HEK293 (cell line): ENCODE data around the gene ADAMTS13.
"Not testable (repeated sequence)": the region's sequence is repeated elsewhere in the genome, so short reads cannot be mapped to it uniquely, and the experiment has no call there.

ENCODE experiments used
- CTCF ChIA-PET: fragments of 350-600 bp; formaldehyde crosslinking; extraction: SDS; loops from one replicate; lab custom pipeline; 2021; ENCODE audit warnings: antibody characterized with exemption; lab: Yijun Ruan, JAX
- POLR2A ChIA-PET: fragments of 300-600 bp; formaldehyde crosslinking; extraction: SDS; loops from one replicate; lab custom pipeline; 2020; ENCODE audit warnings: antibody characterized with exemption, inconsistent platforms; lab: Yijun Ruan, JAX
- H3K27ac ChIP-seq: fragments of 200-500 bp; sonication (Bioruptor generic); 2 replicates; pipeline ENCODE4 v1.5.1; 2014; ENCODE audit warnings: low read depth, low read length, control low read depth, inconsistent platforms; ENCODE audit errors: extremely low read depth
- H3K36me3 ChIP-seq, 2 experiments: fragments of 200-500 bp in 1 of 2; sonication (Bioruptor generic) in 1 of 2; 1 replicate in 1 of 2; 2 replicates in 1 of 2; pipeline ENCODE4 v1.5.1; 2014 to 2017; ENCODE audit warnings: inconsistent platforms in 2 of 2, low read length in 2 of 2; ENCODE audit not compliant: control insufficient read depth in 2 of 2, insufficient read depth in 1 of 2
- H3K4me1 ChIP-seq: fragments of 200-500 bp; sonication (Bioruptor generic); 2 replicates; pipeline ENCODE4 v1.5.1; 2014; ENCODE audit warnings: mild to moderate bottlenecking, low read length, inconsistent platforms; ENCODE audit not compliant: control insufficient read depth, insufficient read depth
- H3K4me3 ChIP-seq: 2 replicates; pipeline ENCODE4 v1.5.1; 2011; ENCODE audit warnings: low read depth, mild to moderate bottlenecking, control low read depth, low read length, moderate library complexity
- H3K9me3 ChIP-seq: fragments of 200-500 bp; sonication (Bioruptor generic); 2 replicates; pipeline ENCODE4 v1.5.1; 2014; ENCODE audit warnings: low read depth, low read length, inconsistent platforms; ENCODE audit not compliant: control insufficient read depth, insufficient read depth
- EGR2 ChIP-seq: fragments of 450-650 bp; formaldehyde crosslinking; IDR thresholded peaks from 2 replicates; pipeline ENCODE4 v1.5.1; 2016; ENCODE audit warnings: low read depth, missing biosample characterization, missing genetic modification characterization
- GLI4 ChIP-seq: fragments of 450-650 bp; formaldehyde crosslinking; IDR thresholded peaks from 2 replicates; pipeline ENCODE4 v1.5.1; 2016; ENCODE audit warnings: missing biosample characterization, missing genetic modification characterization
- GLIS2 ChIP-seq: fragments of 450-650 bp; formaldehyde crosslinking; IDR thresholded peaks from 2 replicates; pipeline ENCODE4 v1.5.1; 2016; ENCODE audit warnings: missing biosample characterization, missing genetic modification characterization
- KLF9 ChIP-seq: fragments of 450-650 bp; formaldehyde crosslinking; IDR thresholded peaks from 2 replicates; pipeline ENCODE4 v1.5.1; 2016; ENCODE audit warnings: missing biosample characterization, missing genetic modification characterization, low read depth
- SP2 ChIP-seq: fragments of 450-650 bp; formaldehyde crosslinking; IDR thresholded peaks from 2 replicates; pipeline ENCODE4 v1.5.1; 2016; ENCODE audit warnings: missing biosample characterization, missing genetic modification characterization
- ZBTB17 ChIP-seq: fragments of 450-650 bp; formaldehyde crosslinking; IDR thresholded peaks from 2 replicates; pipeline ENCODE4 v1.5.1; 2016; ENCODE audit warnings: missing biosample characterization, missing genetic modification characterization
- ZFHX2 ChIP-seq: fragments of 450-650 bp; formaldehyde crosslinking; conservative IDR thresholded peaks from 2 replicates; pipeline ENCODE4 v1.5.1; 2016; ENCODE audit warnings: missing biosample characterization, missing genetic modification characterization
- ZIC2 ChIP-seq: fragments of 450-650 bp; formaldehyde crosslinking; IDR thresholded peaks from 2 replicates; pipeline ENCODE4 v1.5.1; 2016; ENCODE audit warnings: missing biosample characterization, missing genetic modification characterization
- ZNF121 ChIP-seq: fragments of 450-650 bp; formaldehyde crosslinking; IDR thresholded peaks from 2 replicates; pipeline ENCODE4 v1.5.1; 2016; ENCODE audit warnings: missing biosample characterization, missing genetic modification characterization
- ZNF2 ChIP-seq: fragments of 450-650 bp; formaldehyde crosslinking; IDR thresholded peaks from 2 replicates; pipeline ENCODE4 v1.5.1; 2016; ENCODE audit warnings: missing biosample characterization, missing genetic modification characterization
- ZNF366 ChIP-seq: fragments of 450-650 bp; formaldehyde crosslinking; conservative IDR thresholded peaks from 2 replicates; pipeline ENCODE4 v1.5.1; 2016; ENCODE audit warnings: missing biosample characterization, missing genetic modification characterization
- ZNF416 ChIP-seq: fragments of 450-650 bp; formaldehyde crosslinking; IDR thresholded peaks from 2 replicates; pipeline ENCODE4 v1.5.1; 2016; ENCODE audit warnings: missing biosample characterization, missing genetic modification characterization
- ZNF510 ChIP-seq: fragments of 450-650 bp; formaldehyde crosslinking; IDR thresholded peaks from 2 replicates; pipeline ENCODE4 v1.5.1; 2018; ENCODE audit warnings: mild to moderate bottlenecking, missing genetic modification characterization, missing biosample characterization; ENCODE audit not compliant: insufficient replicate concordance
- ZNF670 ChIP-seq: fragments of 450-650 bp; formaldehyde crosslinking; IDR thresholded peaks from 2 replicates; pipeline ENCODE4 v1.5.1; 2016; ENCODE audit warnings: missing biosample characterization, missing genetic modification characterization, low read depth
- ZNF677 ChIP-seq: fragments of 450-650 bp; IDR thresholded peaks from 2 replicates; pipeline ENCODE4 v1.5.0; 2018; ENCODE audit warnings: missing biosample characterization, mild to moderate bottlenecking, missing genetic modification characterization, moderate library complexity
- TF ChIP-seq, protein P1 (sequence below): fragments of 450-650 bp; formaldehyde crosslinking; IDR thresholded peaks from 2 replicates; pipeline ENCODE4 v1.5.1; 2016; ENCODE audit warnings: missing biosample characterization, missing genetic modification characterization
- TF ChIP-seq, protein P2 (sequence below): fragments of 450-650 bp; formaldehyde crosslinking; IDR thresholded peaks from 2 replicates; pipeline ENCODE4 v1.5.1; 2016; ENCODE audit warnings: missing biosample characterization, missing genetic modification characterization
- TF ChIP-seq, protein P3 (sequence below): fragments of 450-650 bp; IDR thresholded peaks from 2 replicates; pipeline ENCODE4 v1.5.1; 2018; ENCODE audit warnings: missing biosample characterization, missing genetic modification characterization
- TF ChIP-seq, protein P4 (sequence below): fragments of 450-650 bp; formaldehyde crosslinking; IDR thresholded peaks from 2 replicates; pipeline ENCODE4 v1.5.1; 2016; ENCODE audit warnings: missing biosample characterization, missing genetic modification characterization

Gene ADAMTS13

DNA sequence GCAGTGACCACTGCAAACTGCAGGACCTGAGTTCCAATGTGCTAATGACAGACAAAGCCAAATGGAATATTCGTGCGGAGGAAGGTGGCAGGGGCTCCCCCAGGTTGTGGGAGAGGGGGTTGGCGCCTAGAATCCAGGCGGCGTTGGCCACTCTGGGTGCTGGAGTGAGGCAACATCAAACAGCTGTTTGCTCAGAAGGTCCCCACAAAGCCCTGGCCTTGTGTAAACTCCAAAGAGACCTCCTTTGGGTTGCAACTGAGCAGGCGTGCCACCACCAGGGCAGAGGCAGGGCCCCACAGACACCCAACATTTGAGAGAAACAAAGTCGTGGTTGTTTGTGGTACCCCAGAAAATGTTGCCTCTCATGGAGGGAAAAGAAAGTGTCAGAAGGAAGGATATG lies 31.5 kb upstream of the ADAMTS13 start:
- no peaks in the 10 kb centered on the region for H3K36me3 ChIP-seq
- H3K9me3 ChIP-seq: no peaks in the 10 kb centered on the region
- H3K27ac ChIP-seq: no peak overlapping the region
- no peaks in the 10 kb centered on the region for H3K4me1 ChIP-seq
- POLR2A ChIA-PET: interaction anchor here (0.7 kb wide), 1 partner anchor 12 kb away, joined by 6 read pairs; no protein-coding TSS in a partner anchor
- H3K4me3 ChIP-seq: no peak overlapping the region
- CTCF ChIA-PET: interaction anchor here (0.6 to 1.6 kb wide), 3 partner anchors 11 to 210 kb away, joined by 3 to 7 read pairs (median 4); no protein-coding TSS in a partner anchor
- no peak for TF ChIP-seq GLIS2 (tag by site-specific recombination)
- TF ChIP-seq ZNF121 (tag by site-specific recombination): no peak
- no peak for TF ChIP-seq ZNF2 (tag by site-specific recombination)
- TF ChIP-seq, protein P1, sequence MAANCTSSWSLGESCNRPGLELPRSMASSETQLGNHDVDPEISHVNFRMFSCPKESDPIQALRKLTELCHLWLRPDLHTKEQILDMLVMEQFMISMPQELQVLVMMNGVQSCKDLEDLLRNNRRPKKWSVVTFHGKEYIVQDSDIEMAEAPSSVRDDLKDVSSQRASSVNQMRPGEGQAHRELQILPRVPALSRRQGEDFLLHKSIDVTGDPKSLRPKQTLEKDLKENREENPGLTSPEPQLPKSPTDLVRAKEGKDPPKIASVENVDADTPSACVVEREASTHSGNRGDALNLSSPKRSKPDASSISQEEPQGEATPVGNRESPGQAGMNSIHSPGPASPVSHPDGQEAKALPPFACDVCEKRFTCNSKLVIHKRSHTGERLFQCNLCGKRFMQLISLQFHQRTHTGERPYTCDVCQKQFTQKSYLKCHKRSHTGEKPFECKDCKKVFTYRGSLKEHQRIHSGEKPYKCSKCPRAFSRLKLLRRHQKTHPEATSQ: no peak
- TF ChIP-seq ZNF670 (tag by site-specific recombination): no peak
- no peak for TF ChIP-seq GLI4 (tag by site-specific recombination)
- no peak for TF ChIP-seq ZNF510 (tag by site-specific recombination)
- TF ChIP-seq, protein P2, sequence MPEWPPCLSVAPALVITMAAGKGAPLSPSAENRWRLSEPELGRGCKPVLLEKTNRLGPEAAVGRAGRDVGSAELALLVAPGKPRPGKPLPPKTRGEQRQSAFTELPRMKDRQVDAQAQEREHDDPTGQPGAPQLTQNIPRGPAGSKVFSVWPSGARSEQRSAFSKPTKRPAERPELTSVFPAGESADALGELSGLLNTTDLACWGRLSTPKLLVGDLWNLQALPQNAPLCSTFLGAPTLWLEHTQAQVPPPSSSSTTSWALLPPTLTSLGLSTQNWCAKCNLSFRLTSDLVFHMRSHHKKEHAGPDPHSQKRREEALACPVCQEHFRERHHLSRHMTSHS: no peak
- TF ChIP-seq, protein P3, sequence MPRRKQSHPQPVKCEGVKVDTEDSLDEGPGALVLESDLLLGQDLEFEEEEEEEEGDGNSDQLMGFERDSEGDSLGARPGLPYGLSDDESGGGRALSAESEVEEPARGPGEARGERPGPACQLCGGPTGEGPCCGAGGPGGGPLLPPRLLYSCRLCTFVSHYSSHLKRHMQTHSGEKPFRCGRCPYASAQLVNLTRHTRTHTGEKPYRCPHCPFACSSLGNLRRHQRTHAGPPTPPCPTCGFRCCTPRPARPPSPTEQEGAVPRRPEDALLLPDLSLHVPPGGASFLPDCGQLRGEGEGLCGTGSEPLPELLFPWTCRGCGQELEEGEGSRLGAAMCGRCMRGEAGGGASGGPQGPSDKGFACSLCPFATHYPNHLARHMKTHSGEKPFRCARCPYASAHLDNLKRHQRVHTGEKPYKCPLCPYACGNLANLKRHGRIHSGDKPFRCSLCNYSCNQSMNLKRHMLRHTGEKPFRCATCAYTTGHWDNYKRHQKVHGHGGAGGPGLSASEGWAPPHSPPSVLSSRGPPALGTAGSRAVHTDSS: no peak
- no peak for TF ChIP-seq KLF9
- TF ChIP-seq ZNF677 (tag by site-specific recombination): no peak
- no peak for TF ChIP-seq ZIC2 (tag by site-specific recombination)

DNA sequence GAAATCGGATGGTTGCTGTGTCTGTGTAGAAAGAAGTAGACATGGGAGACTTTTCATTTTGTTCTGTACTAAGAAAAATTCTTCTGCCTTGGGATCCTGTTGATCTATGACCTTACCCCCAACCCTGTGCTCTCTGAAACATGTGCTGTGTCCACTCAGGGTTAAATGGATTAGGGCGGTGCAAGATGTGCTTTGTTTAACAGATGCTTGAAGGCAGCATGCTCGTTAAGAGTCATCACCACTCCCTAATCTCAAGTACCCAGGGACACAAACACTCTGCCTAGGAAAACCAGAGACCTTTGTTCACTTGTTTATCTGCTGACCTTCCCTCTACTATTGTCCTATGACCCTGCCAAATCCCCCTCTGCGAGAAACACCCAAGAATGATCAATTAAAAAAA lies 30.7 kb upstream of the ADAMTS13 start:
- POLR2A ChIA-PET, H3K4me1 ChIP-seq, CTCF ChIA-PET, H3K4me3 ChIP-seq, H3K27ac ChIP-seq, H3K9me3 ChIP-seq, H3K36me3 ChIP-seq: not testable (repeated sequence)

DNA sequence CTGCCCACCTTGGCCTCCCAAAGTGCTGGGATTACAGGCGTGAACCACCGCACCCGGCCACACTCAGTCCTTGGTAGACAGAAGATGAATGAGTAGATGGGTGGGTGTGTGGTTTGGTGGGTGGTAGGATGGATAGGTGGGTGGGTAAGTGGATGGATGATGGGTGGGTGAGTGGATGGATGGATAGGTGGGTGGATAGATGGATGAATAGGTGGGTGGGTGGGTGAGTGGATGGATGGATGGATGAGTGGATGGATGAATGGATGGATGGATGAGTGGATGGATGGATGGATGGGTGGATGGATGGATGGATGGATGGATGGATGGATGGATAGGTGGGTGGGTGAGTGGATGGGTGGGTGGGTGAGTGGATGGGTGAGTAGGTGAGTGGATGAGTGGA lies 29.9 kb upstream of the ADAMTS13 start:
- TF ChIP-seq EGR2 (peak; percentile 97), ZNF366 (tag by site-specific recombination) (peak; percentile 96), ZBTB17 (tag by site-specific recombination) (peak; percentile 49), ZFHX2 (peak; percentile 94)
- H3K4me3 ChIP-seq, H3K9me3 ChIP-seq, H3K36me3 ChIP-seq, POLR2A ChIA-PET, H3K27ac ChIP-seq, H3K4me1 ChIP-seq: not testable (repeated sequence)
- CTCF ChIA-PET: interaction anchor here (0.7 kb wide), 1 partner anchor 154 kb away, joined by 5 read pairs; no protein-coding TSS in a partner anchor

DNA sequence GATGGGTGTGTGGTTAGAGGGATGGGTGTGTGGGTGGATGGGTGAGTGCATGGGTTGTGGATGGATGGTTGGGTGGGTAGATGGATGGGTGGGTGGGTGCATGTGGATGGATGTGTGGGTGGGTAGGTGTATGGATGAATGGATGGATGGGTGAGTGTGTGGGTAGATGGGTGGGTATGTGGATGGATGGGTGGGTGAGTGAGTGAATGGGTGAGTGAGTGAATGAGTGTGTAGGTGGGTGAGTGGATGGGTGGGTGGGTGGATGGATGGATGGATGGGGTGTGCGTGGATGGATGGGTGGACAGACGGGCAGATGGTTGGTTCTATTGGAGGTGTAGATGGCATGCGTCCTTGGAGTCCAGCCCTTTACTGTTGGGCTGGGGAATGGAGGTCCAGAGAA lies 28.8 kb upstream of the ADAMTS13 start:
- Histone ChIP-seq H3K4me1 (no peaks in the 10 kb centered on the region), H3K36me3 (no peaks in the 10 kb centered on the region), H3K9me3 (no peaks in the 10 kb centered on the region), H3K4me3 (no peak overlapping the region), H3K27ac (no peak overlapping the region)
- CTCF ChIA-PET: interaction anchor here (0.7 to 1.0 kb wide), 2 partner anchors 10 to 11 kb away, joined by 3 read pairs; no protein-coding TSS in a partner anchor
- POLR2A ChIA-PET: interaction anchor here (2.6 kb wide), 1 partner anchor 15 kb away, joined by 9 read pairs; no protein-coding TSS in a partner anchor
- TF ChIP-seq SP2 (tag by site-specific recombination): 0 out of 2 replicates have a peak, but pooled peaks have one; percentile 5
- TF ChIP-seq, protein P4, sequence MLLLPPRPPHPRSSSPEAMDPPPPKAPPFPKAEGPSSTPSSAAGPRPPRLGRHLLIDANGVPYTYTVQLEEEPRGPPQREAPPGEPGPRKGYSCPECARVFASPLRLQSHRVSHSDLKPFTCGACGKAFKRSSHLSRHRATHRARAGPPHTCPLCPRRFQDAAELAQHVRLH (tag by site-specific recombination): no peak
- peak; percentile 78 for TF ChIP-seq ZNF366 (tag by site-specific recombination)
- TF ChIP-seq ZNF416 (tag by site-specific recombination): no peak
- peak; percentile 97 for TF ChIP-seq ZFHX2
- TF ChIP-seq EGR2: peak; percentile 97
